Thyroid gland (tissue), 4 donors: Measurements from ENCODE around the gene TENM3. TPM values are rescaled to one million over a fixed set of nuclear protein-coding genes. Genes with fewer than 3 reads are reported as not detected.

Experiments used
- DNase-seq, 2 donors: peaks; one replicate each; pipeline ENCODE4 v3.0.0-alpha.2; 2019
- H3K27ac ChIP-seq, 3 donors: fragments of 200-600 bp; sonication (generic); 1 replicate in 2 of 3; 2 replicates in 1 of 3; pipeline ENCODE4 v1.5.1; 2016 to 2019; ENCODE audit warnings: mild to moderate bottlenecking in 1 of 3, moderate library complexity in 1 of 3
- H3K27me3 ChIP-seq: fragments of 200-600 bp; sonication (generic); one replicate; pipeline ENCODE4 v1.5.1; 2019
- H3K36me3 ChIP-seq, 2 donors: fragments of 200-600 bp; sonication (generic); one replicate each; pipeline ENCODE4 v1.5.1; 2016 to 2019
- H3K4me1 ChIP-seq, 2 donors: fragments of 200-600 bp; sonication (generic); one replicate each; pipeline ENCODE4 v1.5.1; 2017 to 2019
- H3K4me3 ChIP-seq, 3 donors: fragments of 200-600 bp; sonication (generic); replicated peaks in 1 of 3; 1 replicate in 2 of 3; 2 replicates in 1 of 3; pipeline ENCODE4 v1.5.1; 2016; ENCODE audit warnings: mild to moderate bottlenecking in 1 of 3
- H3K9me3 ChIP-seq: fragments of 200-600 bp; sonication (generic); one replicate; pipeline ENCODE4 v1.5.1; 2017
- CTCF ChIP-seq, 6 experiments: fragments of 200-600 bp in 3 of 6; fragments of 450-650 bp in 3 of 6; sonication (generic) in 3 of 6; IDR thresholded peaks; one replicate each; pipeline ENCODE4 v1.5.1; 2016 to 2019; ENCODE audit warnings: antibody characterized with exemption in 6 of 6, mild to moderate bottlenecking in 2 of 6, inconsistent platforms in 1 of 6, moderate library complexity in 1 of 6
- POLR2A ChIP-seq, 2 donors: fragments of 450-650 bp; IDR thresholded peaks; one replicate each; pipeline ENCODE4 v1.6.1; 2017; ENCODE audit warnings: antibody characterized with exemption in 2 of 2, mild to moderate bottlenecking in 2 of 2, moderate library complexity in 1 of 2
- WGBS, 2 donors: methylation state at CpG; one replicate each; pipeline ENCODE4 v1.1.5; 2017; 5-methylcytosine and 5-hydroxymethylcytosine counted together
- intact Hi-C: fragments of 100-400 bp; cut with DNase I; formaldehyde crosslinking; loops from one replicate; pipeline ENCODE4 v1.15.1; 2023
- total RNA-seq, 4 donors: library from RNA; depleted of rRNA; stranded (reverse); fragments of >200 nt; gene quantifications; one replicate each; pipeline ENCODE4 v1.2.3, GENCODE V29; 2016

Gene TENM3
- total RNA-seq, 4 donors from 2014 or later = 41.8 to 82.2 (median 68.1) TPM

- H3K4me3 ChIP-seq = no peak overlapping the region
- no peak overlapping the region for H3K27ac ChIP-seq
- TF ChIP-seq POLR2A (IDR thresholded peaks at IDR 0.05) (no peak), CTCF (IDR thresholded peaks at IDR 0.05) (no peak)
- H3K9me3 ChIP-seq = no peaks in the 10 kb centered on the region
- no peaks in the 10 kb centered on the region for H3K36me3 ChIP-seq
- WGBS, 2 donors = 61 to 68% methylated on average over 1 of the region's 1 CpG
- DNase-seq = no peak
- H3K4me1 ChIP-seq = no peaks in the 10 kb centered on the region
- intact Hi-C loops = no loop called here
- no peaks in the 10 kb centered on the region for H3K27me3 ChIP-seq
Measured at GRCh38 chr4:182426901-182427300, 183.7 kb downstream of the TENM3 start.

- intact Hi-C loops = no loop called here
- Histone ChIP-seq H3K36me3 (no peaks in the 10 kb centered on the region), H3K9me3 (no peaks in the 10 kb centered on the region), H3K4me3 (no peak overlapping the region), H3K4me1 (no peaks in the 10 kb centered on the region), H3K27ac (no peak overlapping the region), H3K27me3 (no peaks in the 10 kb centered on the region)
- WGBS, 2 donors = 86 to 94% methylated on average over 2 of the region's 2 CpGs
- TF ChIP-seq CTCF (IDR thresholded peaks at IDR 0.05) (no peak), POLR2A (IDR thresholded peaks at IDR 0.05) (no peak)
- DNase-seq = no peak
Measured at GRCh38 chr4:182427554-182427953, 184.4 kb downstream of the TENM3 start.

- DNase-seq = no peak
- no peak for TF ChIP-seq CTCF (IDR thresholded peaks at IDR 0.05)
- no peak for TF ChIP-seq POLR2A (IDR thresholded peaks at IDR 0.05)
Measured at GRCh38 chr4:182429896-182430295, 186.7 kb downstream of the TENM3 start.

GRCh38 chr4:182432819-182433218, 189.6 kb downstream of the TENM3 start:
- Histone ChIP-seq H3K4me3 (no peak overlapping the region), H3K27me3 (no peaks in the 10 kb centered on the region), H3K4me1 (no peaks in the 10 kb centered on the region), H3K9me3 (no peaks in the 10 kb centered on the region), H3K36me3 (no peaks in the 10 kb centered on the region), H3K27ac (no peak overlapping the region)
- TF ChIP-seq POLR2A (IDR thresholded peaks at IDR 0.05) (no peak), CTCF (IDR thresholded peaks at IDR 0.05) (no peak)
- 92 to 97% methylated on average over 1 of the region's 1 CpG for WGBS, 2 donors
- intact Hi-C loops = no loop called here
- no peak for DNase-seq

More at GRCh38 chr4:182429896-182430295, 186.7 kb downstream of the TENM3 start:
- no peaks in the 10 kb centered on the region for H3K27me3 ChIP-seq
- no peaks in the 10 kb centered on the region for H3K36me3 ChIP-seq
- no peak overlapping the region for H3K4me3 ChIP-seq
- H3K27ac ChIP-seq = no peak overlapping the region
- H3K9me3 ChIP-seq = no peaks in the 10 kb centered on the region
- H3K4me1 ChIP-seq = no peaks in the 10 kb centered on the region
- intact Hi-C loops = no loop called here
- WGBS, 2 donors = 85 to 91% methylated on average over 8 of the region's 8 CpGs

GRCh38 chr4:182434720-182435119, 191.5 kb downstream of the TENM3 start:
- intact Hi-C loops = no loop called here
- no peak for DNase-seq
- H3K9me3 ChIP-seq = no peaks in the 10 kb centered on the region
- no peak overlapping the region for H3K4me3 ChIP-seq
- H3K27ac ChIP-seq = no peak overlapping the region
- no peaks in the 10 kb centered on the region for H3K4me1 ChIP-seq
- no peaks in the 10 kb centered on the region for H3K27me3 ChIP-seq
- 75 to 78% methylated on average over 4 of the region's 4 CpGs for WGBS, 2 donors
- TF ChIP-seq CTCF (IDR thresholded peaks at IDR 0.05) (no peak), POLR2A (IDR thresholded peaks at IDR 0.05) (no peak)
- H3K36me3 ChIP-seq = no peaks in the 10 kb centered on the region
